K562 (cell line): ENCODE data around the gene RSAD1. TPM values are rescaled to one million over a fixed set of nuclear protein-coding genes. Genes with fewer than 3 reads are reported as not detected.

Experiments
- ATAC-seq: fragments of 200-7000 bp; cut with Tn5 transposase; 3 replicates; pipeline ENCODE4 v1.9.1; 2020; ENCODE audit warnings: moderate library complexity
- BruUV-seq: library from RNA; stranded (reverse); fragments of 400-500 nt; replicated peaks from 2 replicates; lab custom pipeline; 2021; lab: Mats Ljungman, UMichigan
- CTCF ChIA-PET: fragments of 300-600 bp; formaldehyde crosslinking; extraction: SDS; loops from one replicate; lab custom pipeline; 2021; ENCODE audit warnings: low intra/inter-chr PET ratio; lab: Yijun Ruan, JAX
- POLR2A ChIA-PET: fragments of 300-600, 350-650 bp; sonication (Branson Sonifier 250); formaldehyde crosslinking; extraction: SDS; loops from one replicate; lab custom pipeline; 2021; ENCODE audit warnings: antibody characterized with exemption, inconsistent platforms; lab: Yijun Ruan, JAX
- DNase-seq, 4 experiments: peaks; one replicate each; pipeline versions ENCODE4 v3.0.0 to v3.0.0-alpha.2; 2011 to 2018; ENCODE audit warnings: low spot score in 3 of 4, mixed read lengths in 3 of 4; ENCODE audit errors: extremely low read depth in 1 of 4
- FAIRE-seq: peaks from 2 replicates; lab custom pipeline; 2011; peaks lifted over from hg19 to GRCh38; lab: Jason Lieb, UNC
- H2AFZ ChIP-seq: 2 replicates; pipeline ENCODE4 v1.6.0; 2011; ENCODE audit warnings: low read depth, low read length, control low read depth, inconsistent platforms
- H3K27ac ChIP-seq: fragments of 200-600 bp; 3 replicates; pipeline ENCODE4 v1.8.0; 2011; ENCODE audit warnings: low read depth, mild to moderate bottlenecking, control low read depth, inconsistent platforms, low read length, moderate library complexity, mixed read lengths; ENCODE audit errors: extremely low read depth
- H3K27me3 ChIP-seq, 2 experiments: fragments of 300-600 bp in 1 of 2; 2 replicates in 1 of 2; 3 replicates in 1 of 2; pipeline versions ENCODE4 v1.6.0 to v1.8.0; 2011; ENCODE audit warnings: inconsistent platforms in 2 of 2, low read length in 2 of 2, mild to moderate bottlenecking in 1 of 2, mixed read lengths in 1 of 2, moderate library complexity in 1 of 2; ENCODE audit not compliant: control insufficient read depth in 2 of 2, insufficient read depth in 2 of 2
- H3K36me3 ChIP-seq: fragments of 300-600 bp; 3 replicates; pipeline ENCODE4 v1.8.0; 2011; ENCODE audit warnings: mild to moderate bottlenecking, low read length, inconsistent platforms; ENCODE audit not compliant: control insufficient read depth, insufficient read depth
- H3K4me1 ChIP-seq, 2 experiments: fragments of 200-600 bp in 1 of 2; replicated peaks in 1 of 2; 2 replicates in 1 of 2; 3 replicates in 1 of 2; pipeline versions ENCODE4 v1.5.1 to v1.8.0; 2011; ENCODE audit warnings: inconsistent platforms in 2 of 2, low read length in 2 of 2, mild to moderate bottlenecking in 1 of 2, mixed read lengths in 1 of 2, moderate library complexity in 1 of 2; ENCODE audit not compliant: control insufficient read depth in 2 of 2, insufficient read depth in 2 of 2
- H3K4me2 ChIP-seq: 2 replicates; pipeline ENCODE4 v1.6.1; 2011; ENCODE audit warnings: low read length, control low read depth, inconsistent platforms, mixed read lengths; ENCODE audit not compliant: insufficient read depth
- H3K4me3 ChIP-seq: fragments of 200-600 bp; sonication (generic), shearing (Covaris generic); 2 replicates; pipeline ENCODE4 v1.5.1; 2016; ENCODE audit warnings: control low read depth, inconsistent platforms
- H3K79me2 ChIP-seq: fragments of 200-600 bp; 3 replicates; pipeline ENCODE4 v1.8.0; 2011; ENCODE audit warnings: low read length, inconsistent platforms; ENCODE audit not compliant: control insufficient read depth, insufficient read depth
- H3K9ac ChIP-seq, 2 experiments: 2 replicates each; pipeline versions ENCODE4 v1.6.0 to v1.6.1; 2011; ENCODE audit warnings: low read depth in 2 of 2, low read length in 2 of 2, control low read depth in 1 of 2, inconsistent platforms in 1 of 2, mild to moderate bottlenecking in 1 of 2, mixed read lengths in 1 of 2; ENCODE audit not compliant: insufficient read depth in 1 of 2
- H3K9me1 ChIP-seq: one replicate; pipeline ENCODE4 v1.6.0; 2011; ENCODE audit warnings: inconsistent platforms, mild to moderate bottlenecking, low read length, moderate library complexity; ENCODE audit not compliant: control insufficient read depth, insufficient read depth
- H3K9me3 ChIP-seq: replicated peaks from 2 replicates; pipeline ENCODE4 v1.5.1; 2011; ENCODE audit warnings: low read depth, low read length, inconsistent platforms; ENCODE audit not compliant: control insufficient read depth, insufficient read depth
- H4K20me1 ChIP-seq: replicated peaks from 2 replicates; pipeline ENCODE4 v1.6.1; 2011; ENCODE audit warnings: low read length, inconsistent platforms, mixed read lengths; ENCODE audit not compliant: control insufficient read depth, insufficient read depth
- HES1 ChIP-seq: fragments of 450-650 bp; IDR thresholded peaks from 2 replicates; pipeline ENCODE4 v1.6.1; 2016; ENCODE audit warnings: low read depth, mild to moderate bottlenecking, moderate library complexity
- HMGN3 ChIP-seq: IDR thresholded peaks from 2 replicates; pipeline ENCODE4 v1.6.1; 2011; ENCODE audit warnings: borderline replicate concordance, low read depth, mild to moderate bottlenecking, mixed read lengths, low read length; ENCODE audit not compliant: insufficient read length; ENCODE audit errors: extremely low read depth
- PKNOX1 ChIP-seq: fragments of 450-650 bp; IDR thresholded peaks from 2 replicates; pipeline ENCODE4 v1.6.1; 2016
- RB1 ChIP-seq: fragments of 450-650 bp; IDR thresholded peaks from 2 replicates; pipeline ENCODE4 v1.6.1; 2017; ENCODE audit warnings: low read depth, mild to moderate bottlenecking
- SP1 ChIP-seq: sonication (generic); formaldehyde crosslinking; IDR thresholded peaks from 2 replicates; pipeline ENCODE4 v1.8.1; 2022; ENCODE audit warnings: mild to moderate bottlenecking, missing genetic modification reagents
- TFAP4 ChIP-seq: sonication (generic); formaldehyde crosslinking; IDR thresholded peaks from 2 replicates; pipeline ENCODE4 v1.8.0; 2022; ENCODE audit warnings: missing genetic modification reagents, mild to moderate bottlenecking, moderate library complexity, borderline replicate concordance
- TSC22D4 ChIP-seq: fragments of 450-650 bp; IDR thresholded peaks from 2 replicates; pipeline ENCODE4 v1.6.1; 2016; ENCODE audit warnings: missing genetic modification characterization, missing biosample characterization, control low read depth
- ZNF217 ChIP-seq: sonication (generic); formaldehyde crosslinking; IDR thresholded peaks from 2 replicates; pipeline ENCODE4 v1.8.0; 2022; ENCODE audit warnings: mild to moderate bottlenecking, missing genetic modification reagents
- WGBS: fragments of 100-300 bp; shearing (Covaris generic); methylation state at CpG from one replicate; pipeline ENCODE4 v1.1.6; 2016; ENCODE audit warnings: low coverage, mixed read lengths; ENCODE audit not compliant: insufficient coverage; ENCODE audit errors: missing lambda C conversion rate; 5-methylcytosine and 5-hydroxymethylcytosine counted together
- in situ Hi-C: fragments of 300-500 bp; cut with MboI; formaldehyde crosslinking; loops from 4 replicates; pipeline ENCODE4 v1.15.0; 2018; ENCODE audit warnings: inconsistent platforms, mixed read lengths
- intact Hi-C: fragments of 100-400 bp; cut with micrococcal nuclease; formaldehyde crosslinking; loops from 2 replicates; pipeline ENCODE4 v1.14.2; 2022
- polyA plus RNA-seq, 8 experiments: library from polyadenylated mRNA; depleted of rRNA in 4 of 8; stranded (reverse) in 5 of 8; unstranded in 3 of 8; fragments of >200 nt; fragmentation: Nextera tagmentation in 2 of 8; fragmentation: Illumina TruSeq in 1 of 8; extraction: Ambion mirVana in 2 of 8; extraction: Trizol in 1 of 8; gene quantifications; 2 replicates each; pipeline versions ENCODE4 v1.2.1 to v1.2.3, GENCODE V29; 2011 to 2014; ENCODE audit warnings: inconsistent platforms in 1 of 8, missing spikeins in 1 of 8
- total RNA-seq, 7 experiments: library from RNA; depleted of rRNA in 6 of 7; stranded (reverse); fragments of >200 nt in 6 of 7; fragmentation: Illumina TruSeq in 2 of 7; extraction: Trizol in 2 of 7; gene quantifications; 2 replicates each; pipeline versions ENCODE4 v1.2.1 to v1.2.3, GENCODE V29; 2011 to 2021; ENCODE audit warnings: low replicate concordance in 1 of 7

Gene RSAD1
- total and polyA plus RNA-seq, 9 of the 15 experiments (the other 6 are each of a cell fraction or from before 2014, with no cell fraction given): 4.5 to 42.5 (median 26.8) TPM

- POLR2A ChIA-PET: no interaction called here
- Histone ChIP-seq H3K27me3 (peaks cover 27 to 80% of the 10 kb centered on the region in 2 experiments; a peak in 4 of 5 replicates), H2AFZ (no peak overlapping the region), H3K4me1 (peaks cover 0 to 25% of the 10 kb centered on the region in 2 experiments; a peak in 2 of 5 replicates), H3K79me2 (no peaks in the 10 kb centered on the region), H3K27ac (no peak overlapping the region), H3K4me2 (no peak overlapping the region), H3K36me3 (no peaks in the 10 kb centered on the region), H3K9ac (peak overlapping the region in 1 of 2 experiments; percentile 13; a peak in 1 of 4 replicates), H3K9me3 (no peaks in the 10 kb centered on the region), H3K4me3 (no peak overlapping the region), H4K20me1 (peaks cover 12% of the 10 kb centered on the region), H3K9me1 (no peaks in the 10 kb centered on the region)
- no peak for FAIRE-seq
- WGBS: 8% methylated on average over 12 of the region's 37 CpGs
- BruUV-seq: no TSS peak
- intact Hi-C loops: no loop called here
- no peak for TF ChIP-seq HMGN3
- TF ChIP-seq TFAP4 (CRISPR knock-in tag): 0 out of 2 replicates have a peak, but pooled peaks have one; percentile 14
- in situ Hi-C loops: no loop called here
- DNase-seq: no peak
- ATAC-seq: no peak
- CTCF ChIA-PET: no interaction called here
These were observed 9.5 kb upstream of the RSAD1 start for GRCh38 chr17:50469208-50469605.

- H2AFZ ChIP-seq: no peak overlapping the region
- peaks cover 12% of the 10 kb centered on the region for H4K20me1 ChIP-seq
- FAIRE-seq (no peak), ATAC-seq (no peak), DNase-seq (no peak)
- H3K4me2 ChIP-seq: no peak overlapping the region
- WGBS: 14% methylated on average over 12 of the region's 19 CpGs
- H3K27me3 ChIP-seq: peaks cover 27 to 83% of the 10 kb centered on the region in 2 experiments; a peak in 4 of 5 replicates
- no peaks in the 10 kb centered on the region for H3K36me3 ChIP-seq
- POLR2A ChIA-PET: interaction anchor here (0.6 kb wide), 1 partner anchor 19 kb away, joined by 3 read pairs; no protein-coding TSS in a partner anchor
- no peak overlapping the region for H3K4me3 ChIP-seq
- no peaks in the 10 kb centered on the region for H3K9me1 ChIP-seq
- BruUV-seq: no TSS peak
- intact Hi-C loops: loop anchor here (10.0 kb wide), 1 partner anchor 175 kb away; no protein-coding TSS in a partner anchor
- no peak overlapping the region for H3K27ac ChIP-seq
- in situ Hi-C loops: no loop called here
- H3K9me3 ChIP-seq: no peaks in the 10 kb centered on the region
- peaks cover 0 to 25% of the 10 kb centered on the region in 2 experiments; a peak in 2 of 5 replicates for H3K4me1 ChIP-seq
- H3K9ac ChIP-seq: no peak overlapping the region
- TF ChIP-seq HES1 (no peak), PKNOX1 (no peak), SP1 (CRISPR knock-in tag) (no peak), ZNF217 (CRISPR knock-in tag) (no peak), TSC22D4 (no peak), RB1 (no peak)
- H3K79me2 ChIP-seq: no peaks in the 10 kb centered on the region
- CTCF ChIA-PET: no interaction called here
These were observed 8.9 kb upstream of the RSAD1 start for GRCh38 chr17:50469671-50470305.
